Left lung (tissue), 10 donors: ENCODE measurements around the gene MUC2. TPM values are rescaled to one million over a fixed set of nuclear protein-coding genes. Genes with fewer than 3 reads are reported as not detected.

Experiments
- ATAC-seq: fragments of 200-7000 bp; cut with Tn5 transposase; one replicate; pipeline ENCODE4 v1.9.1; 2020; ENCODE audit warnings: moderate library complexity
- DNase-seq, 4 donors: peaks; one replicate each; pipeline ENCODE4 v3.0.0-alpha.2; 2013 to 2020
- H3K27ac ChIP-seq, 2 donors: fragments of 200-600 bp; sonication (generic) in 1 of 2; one replicate each; pipeline versions ENCODE4 v1.5.0 to v1.8.0; 2020 to 2021
- H3K27me3 ChIP-seq, 2 donors: fragments of 200-600 bp; sonication (generic) in 1 of 2; one replicate each; pipeline versions ENCODE4 v1.5.0 to v1.8.0; 2020 to 2021
- H3K36me3 ChIP-seq, 2 donors: fragments of 200-600 bp; sonication (generic) in 1 of 2; one replicate each; pipeline versions ENCODE4 v1.5.0 to v1.8.0; 2020 to 2021
- H3K4me1 ChIP-seq, 2 donors: fragments of 200-600 bp; one replicate each; pipeline ENCODE4 v1.8.0; 2021
- H3K4me3 ChIP-seq, 2 donors: fragments of 200-600 bp; sonication (generic) in 1 of 2; one replicate each; pipeline versions ENCODE4 v1.5.0 to v1.8.0; 2020 to 2021; ENCODE audit warnings: mild to moderate bottlenecking in 1 of 2
- H3K9me3 ChIP-seq, 2 donors: fragments of 200-600 bp; sonication (generic) in 1 of 2; one replicate each; pipeline versions ENCODE4 v1.5.0 to v1.8.0; 2020 to 2021
- CTCF ChIP-seq, 2 donors: fragments of 200-600 bp; sonication (generic) in 1 of 2; IDR thresholded peaks; one replicate each; pipeline versions ENCODE4 v1.5.0 to v1.8.0; 2021; ENCODE audit warnings: antibody characterized with exemption in 2 of 2
- intact Hi-C, 2 donors: fragments of 100-400 bp; cut with DNase I; formaldehyde crosslinking; loops; one replicate each; pipeline versions ENCODE4 v1.11.2 to v1.14.2; 2022
- polyA plus RNA-seq, 6 donors: library from polyadenylated mRNA; unstranded; fragments of 120-200 nt; gene quantifications; one replicate each; pipeline ENCODE4 v1.2.1, GENCODE V29; 2013; ENCODE audit not compliant: insufficient read length in 6 of 6
- total RNA-seq, 2 donors: library from RNA; stranded (reverse); fragmentation: NEBNext Ultra II Directional; extraction: Animal tissue kit (Norgen Biotek cat#: 25700); gene quantifications; one replicate each; pipeline ENCODE4 v1.2.1, GENCODE V29; 2021
- donor health status: DM: no; HTN: yes; CAD: no.
- donor health status: DM: no; HTN: no; CAD: no.

MUC2 gene
- total and polyA plus RNA-seq, 8 donors = 0.02 to 0.03 (median 0.03) TPM; not detected in 3

- DNase-seq (no peak), ATAC-seq (no peak)
- Histone ChIP-seq H3K27ac (no peak overlapping the region), H3K36me3 (no peaks in the 10 kb centered on the region), H3K27me3 (peaks cover 0 to 38% of the 10 kb centered on the region in 2 donors), H3K4me3 (no peak overlapping the region), H3K4me1 (no peaks in the 10 kb centered on the region), H3K9me3 (no peaks in the 10 kb centered on the region)
- intact Hi-C loops = no loop called here
- no peak for TF ChIP-seq CTCF (IDR thresholded peaks at IDR 0.05)
Measured at GRCh38 chr11:1030086-1030485, 44.6 kb upstream of the MUC2 start.

DNA sequence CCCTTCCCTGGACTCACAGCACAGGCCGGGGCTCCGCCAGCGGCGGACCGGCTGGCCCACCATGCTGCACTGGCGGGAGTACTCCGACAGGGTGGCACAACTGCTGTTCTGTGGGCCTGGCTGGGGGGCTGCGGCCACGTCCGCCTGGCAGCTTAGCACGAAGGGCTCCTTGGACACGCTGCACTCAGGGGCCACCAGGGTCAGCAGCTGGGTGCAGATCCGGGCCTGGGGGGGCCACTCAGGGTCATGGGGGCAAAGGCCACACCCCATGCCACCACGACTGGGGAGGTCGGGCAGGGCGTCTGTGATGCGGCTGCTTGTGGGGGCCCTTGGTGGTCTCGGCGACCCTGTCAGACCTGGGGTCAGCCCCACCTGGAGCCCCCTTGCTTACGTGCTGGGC is 44.1 kb upstream of the MUC2 start:
- TF ChIP-seq CTCF (IDR thresholded peaks at IDR 0.05) = no peak
- no peak for ATAC-seq

GRCh38 chr11:1031121-1031899 is 43.4 kb upstream of the MUC2 start:
- Histone ChIP-seq H3K9me3 (no peaks in the 10 kb centered on the region), H3K36me3 (no peaks in the 10 kb centered on the region), H3K4me1 (no peaks in the 10 kb centered on the region), H3K27ac (no peak overlapping the region), H3K27me3 (peaks cover 0 to 50% of the 10 kb centered on the region in 2 donors), H3K4me3 (no peak overlapping the region)
- no peak for DNase-seq
- no peak for ATAC-seq
- no peak for TF ChIP-seq CTCF (IDR thresholded peaks at IDR 0.05)
- intact Hi-C loops = no loop called here

More for the DNA sequence above, 44.1 kb upstream of the MUC2 start:
- H3K27ac ChIP-seq = no peak overlapping the region
- intact Hi-C loops = no loop called here
- H3K27me3 ChIP-seq = peaks cover 0 to 43% of the 10 kb centered on the region in 2 donors
- H3K36me3 ChIP-seq = no peaks in the 10 kb centered on the region
- no peaks in the 10 kb centered on the region for H3K4me1 ChIP-seq
- H3K9me3 ChIP-seq = no peaks in the 10 kb centered on the region
- no peak for DNase-seq
- no peak overlapping the region for H3K4me3 ChIP-seq

- no peaks in the 10 kb centered on the region for H3K4me1 ChIP-seq
- TF ChIP-seq CTCF (IDR thresholded peaks at IDR 0.05) = no peak
- intact Hi-C loops = no loop called here
Measured at GRCh38 chr11:1032310-1032891, 42.3 kb upstream of the MUC2 start.

DNA sequence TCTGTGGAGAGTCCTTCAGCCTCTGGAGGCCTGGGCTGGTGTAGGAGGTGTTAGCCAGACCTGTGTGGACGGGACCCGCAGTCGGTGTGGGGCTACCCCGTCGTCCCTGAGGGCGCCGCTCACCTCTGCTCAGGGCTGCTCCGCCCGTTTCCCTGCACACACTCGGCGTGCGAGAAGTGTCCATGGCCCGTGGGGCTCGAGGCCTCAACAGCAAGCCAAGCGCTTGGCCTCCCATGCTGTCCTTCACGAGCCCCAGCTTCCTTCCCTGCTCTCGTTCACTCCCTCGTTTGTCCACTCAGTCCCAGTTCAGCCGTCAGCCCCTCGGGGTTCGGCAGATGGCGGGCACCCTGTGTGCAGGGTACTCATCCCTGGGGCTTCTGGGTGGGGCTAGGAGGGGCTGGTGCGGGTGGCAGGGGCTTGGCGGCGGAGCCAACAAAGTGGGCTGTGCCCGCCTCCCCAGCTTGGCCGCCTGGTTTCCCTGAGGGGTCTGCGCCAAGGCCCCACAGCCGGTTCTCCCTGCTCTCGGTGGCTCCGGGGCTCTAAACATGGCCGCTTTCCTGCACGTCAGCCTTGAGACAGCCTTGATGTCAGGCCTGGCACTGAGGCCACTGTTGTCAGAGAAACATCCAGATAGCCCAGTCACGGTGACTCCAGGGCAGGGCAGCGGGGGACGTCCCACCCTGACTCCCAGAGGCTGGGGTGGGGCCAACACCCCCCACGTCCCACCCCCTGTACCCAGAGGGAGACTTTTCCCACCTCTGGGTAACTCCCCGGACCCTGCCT is 41.5 kb upstream of the MUC2 start:
- intact Hi-C loops = no loop called here
- no peaks in the 10 kb centered on the region for H3K36me3 ChIP-seq
- no peak overlapping the region for H3K27ac ChIP-seq
- peaks cover 3 to 69% of the 10 kb centered on the region in 2 donors for H3K27me3 ChIP-seq
- no peak for DNase-seq
- no peak overlapping the region for H3K4me3 ChIP-seq
- H3K9me3 ChIP-seq = no peaks in the 10 kb centered on the region
- H3K4me1 ChIP-seq = no peaks in the 10 kb centered on the region
- ATAC-seq = no peak
- no peak for TF ChIP-seq CTCF (IDR thresholded peaks at IDR 0.05)

More at GRCh38 chr11:1032310-1032891, 42.3 kb upstream of the MUC2 start:
- Histone ChIP-seq H3K27ac (no peak overlapping the region), H3K27me3 (peaks cover 3 to 61% of the 10 kb centered on the region in 2 donors), H3K36me3 (no peaks in the 10 kb centered on the region), H3K4me3 (no peak overlapping the region), H3K9me3 (no peaks in the 10 kb centered on the region)
- no peak for ATAC-seq
- DNase-seq = no peak
